Ecto neural progenitor cell (in vitro differentiated cells): ENCODE measurements around the gene ATP8B4.

Experiments used
- DNase-seq: peaks from one replicate; pipeline ENCODE4 v3.0.0-alpha.2; 2018; ENCODE audit warnings: low spot score

The ATP8B4 gene

DNA sequence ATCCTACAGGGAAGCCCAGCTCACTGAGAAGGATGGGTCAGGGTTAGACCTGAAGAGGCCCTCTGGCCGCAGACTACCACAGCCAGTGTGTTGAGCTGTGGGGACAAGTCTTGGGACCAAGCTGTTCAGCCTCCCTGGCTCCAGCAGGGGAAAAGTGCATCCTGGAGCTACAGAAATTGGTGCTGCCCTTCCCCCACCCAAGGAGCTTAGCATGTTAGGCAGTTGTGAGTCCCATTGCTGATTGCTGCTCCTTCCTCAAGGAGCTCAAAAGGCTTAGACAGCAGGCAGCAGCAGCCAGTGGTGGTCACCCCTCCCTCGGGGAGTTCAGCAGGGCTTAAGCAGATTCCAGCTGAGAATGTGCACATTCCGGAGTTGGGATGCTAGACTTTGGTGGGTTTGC lies 165.6 kb downstream of the ATP8B4 start:
- DNase-seq, result peak; percentile 50

DNA sequence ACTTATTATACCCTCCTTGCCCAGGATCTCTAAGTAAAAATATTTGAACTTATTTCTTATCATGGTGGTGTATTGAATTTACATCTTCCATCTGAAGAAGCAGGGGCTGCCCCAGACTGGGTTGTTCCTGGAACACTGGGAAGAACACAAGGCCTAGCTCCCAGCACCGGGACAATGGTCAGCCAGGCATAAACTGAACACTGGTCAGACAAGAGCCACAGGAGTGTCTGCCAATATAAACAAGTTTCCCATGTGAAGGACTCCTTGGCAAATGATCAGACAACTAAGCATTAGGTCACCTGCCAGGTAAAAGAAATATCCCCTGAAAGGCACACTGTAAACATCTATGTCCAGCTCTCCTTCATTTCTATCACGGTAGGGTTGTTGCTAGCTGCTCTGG lies 172.4 kb downstream of the ATP8B4 start:
- no peak for DNase-seq

DNA sequence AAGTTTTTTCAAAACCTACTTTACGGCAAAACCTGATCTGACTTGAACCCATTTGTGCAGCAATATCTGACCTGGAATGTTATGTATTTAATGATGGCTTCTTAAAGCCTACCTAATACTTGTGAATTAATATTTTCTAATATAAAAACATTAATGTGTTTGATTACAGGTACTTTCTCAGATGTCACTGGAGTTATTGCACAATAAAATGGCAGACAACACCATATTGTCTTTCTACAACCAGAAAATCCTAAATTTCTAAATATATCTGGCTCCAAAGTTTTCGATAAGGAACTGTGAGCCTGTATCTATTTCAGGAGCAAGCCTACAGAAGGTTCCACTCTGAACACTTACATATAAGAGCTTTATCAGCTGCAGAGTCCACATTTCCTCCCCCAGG lies 184.5 kb downstream of the ATP8B4 start:
- DNase-seq, result no peak

DNA sequence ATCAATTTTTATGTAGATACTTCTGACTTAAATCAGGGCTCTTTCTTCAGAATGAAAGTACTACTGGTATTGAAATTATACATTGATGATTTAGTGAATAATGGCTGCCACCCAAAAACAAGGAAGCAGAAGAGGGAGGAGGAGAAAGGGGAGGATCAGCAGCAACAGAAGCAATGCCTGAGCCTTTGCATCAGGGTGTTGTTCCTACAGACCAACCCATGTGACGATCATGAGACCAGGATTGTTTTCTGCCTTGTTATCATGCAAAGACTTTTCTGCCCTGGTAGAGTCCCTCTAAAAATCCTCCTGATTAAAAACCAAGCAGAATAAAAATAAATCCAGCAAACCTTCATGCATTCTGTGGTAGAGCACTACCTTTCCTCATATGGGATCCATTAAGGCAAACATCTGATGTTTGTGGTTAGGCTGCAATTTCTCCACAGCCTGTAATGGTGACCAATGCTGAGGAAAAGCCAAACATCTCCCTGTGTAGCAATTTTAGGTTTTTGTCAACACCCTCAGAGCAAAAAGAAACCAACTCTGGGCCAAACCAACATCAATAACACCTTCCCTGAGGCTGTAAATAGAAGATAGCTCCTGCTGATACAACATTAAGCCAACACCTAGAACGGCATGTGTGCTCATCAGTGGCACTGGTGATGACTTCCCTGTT lies 191.7 kb downstream of the ATP8B4 start:
- no peak for DNase-seq

DNA sequence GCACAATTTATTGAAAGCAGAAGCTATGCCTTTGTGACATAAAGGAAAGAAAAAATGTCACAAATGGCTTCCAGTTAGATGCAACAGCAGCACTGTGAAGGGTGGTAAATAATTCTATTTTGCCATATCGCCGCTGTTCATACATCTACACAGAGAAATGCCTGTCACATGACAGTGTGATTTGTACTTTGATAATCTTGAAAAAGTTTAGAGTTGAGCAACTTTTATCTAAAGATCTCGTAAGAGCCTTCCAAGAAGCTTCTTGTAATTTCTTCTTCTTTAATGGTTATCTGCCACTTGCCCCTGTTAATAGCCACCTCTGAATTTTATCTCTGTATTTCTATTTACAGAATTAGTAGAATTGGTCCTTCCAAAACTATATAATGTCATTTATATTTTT lies 192.3 kb downstream of the ATP8B4 start:
- DNase-seq, result no peak

DNA sequence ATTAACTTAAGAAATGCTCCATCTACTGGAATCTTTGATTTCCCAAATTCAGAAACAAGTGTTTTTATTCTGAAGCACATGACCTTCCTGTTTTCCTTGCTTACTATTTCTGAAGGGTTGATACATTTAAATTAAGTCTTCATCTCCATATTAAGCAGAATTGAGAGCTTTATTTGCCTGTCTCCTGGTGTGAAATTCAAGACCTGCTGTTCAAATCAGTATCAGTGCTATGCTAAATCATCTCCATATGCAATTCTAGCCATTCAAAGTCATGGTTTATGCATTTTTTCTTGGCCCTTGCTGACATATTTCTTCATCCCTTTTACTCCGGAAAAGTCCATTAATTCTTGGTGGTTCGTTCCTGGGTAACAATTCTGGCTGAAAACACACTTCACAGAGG lies 195.4 kb downstream of the ATP8B4 start:
- DNase-seq, result no peak

DNA sequence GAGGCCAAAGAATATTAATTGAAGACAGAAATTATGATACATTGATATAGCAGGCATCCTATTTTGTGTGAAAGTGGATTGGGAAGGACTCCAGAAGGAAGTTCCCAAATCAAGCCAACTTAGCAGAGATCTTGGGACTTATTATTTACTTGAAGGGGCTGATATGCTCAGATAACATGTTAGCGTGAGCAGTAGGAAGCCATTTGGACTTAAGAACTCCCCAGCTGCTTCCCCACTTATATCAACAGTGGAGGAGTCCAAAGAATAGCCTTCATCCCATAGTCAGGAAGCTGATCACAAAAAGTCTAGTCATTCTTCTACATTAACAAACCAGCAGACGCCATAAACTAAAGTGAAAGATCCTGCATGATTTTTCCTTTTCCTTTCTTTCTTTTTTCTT lies 200.0 kb downstream of the ATP8B4 start:
- no peak for DNase-seq

DNA sequence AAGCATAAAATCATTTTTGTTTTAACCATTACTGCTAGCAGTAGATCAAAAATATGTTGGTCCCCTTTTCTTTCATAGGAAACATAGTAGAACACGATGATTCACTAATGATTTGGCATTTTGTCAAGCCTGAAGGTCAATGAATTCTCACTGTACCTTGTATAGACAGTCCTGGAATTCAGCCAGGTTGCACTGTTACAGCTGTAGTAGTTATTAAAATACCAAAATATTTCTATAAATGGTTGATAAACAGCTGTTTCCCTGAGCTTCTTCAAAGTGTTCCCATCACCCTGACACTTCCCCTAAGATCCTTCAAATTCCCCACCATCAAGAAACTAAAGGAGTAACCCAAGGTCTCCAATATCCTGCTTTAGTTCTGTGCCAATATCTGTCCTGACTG lies 200.9 kb downstream of the ATP8B4 start:
- no peak for DNase-seq

DNA sequence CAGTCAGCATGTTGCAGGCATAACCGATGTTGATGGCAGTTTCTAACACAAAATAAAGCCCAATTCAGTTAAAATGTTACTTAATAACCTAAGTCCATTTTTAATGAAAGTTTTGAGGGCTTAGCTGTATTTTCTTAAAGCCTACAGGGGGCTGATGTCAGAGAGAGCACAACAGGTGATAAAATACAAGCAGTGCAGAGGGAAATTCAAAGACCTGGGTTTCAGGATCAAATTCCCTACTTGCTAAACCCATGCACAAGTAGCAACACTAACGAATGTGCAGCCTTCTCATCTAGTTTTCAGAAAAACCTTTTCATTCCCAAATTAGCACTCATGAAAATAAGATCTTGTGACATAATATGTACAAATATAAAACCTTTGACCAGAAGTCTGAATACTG lies 202.0 kb downstream of the ATP8B4 start:
- no peak for DNase-seq

DNA sequence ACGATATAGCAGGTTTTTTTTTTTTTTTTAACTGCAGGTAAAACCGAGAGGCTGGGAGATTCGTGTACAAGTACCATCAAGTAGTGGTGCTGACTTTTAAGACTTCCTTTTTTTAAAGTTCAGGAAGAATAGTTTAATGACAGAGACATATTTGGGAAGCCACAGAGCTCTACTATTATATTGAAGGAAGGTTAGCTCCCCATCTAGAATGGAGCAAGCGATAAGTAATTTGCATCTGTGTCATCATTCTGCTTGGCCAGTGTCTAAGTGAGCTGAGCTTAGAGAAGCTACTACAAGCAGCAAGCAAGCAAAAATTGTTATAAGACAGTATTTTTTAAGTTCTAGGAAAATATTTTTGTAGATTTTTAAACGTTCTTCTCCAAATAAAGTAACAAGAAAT lies 203.2 kb downstream of the ATP8B4 start:
- no peak for DNase-seq

DNA sequence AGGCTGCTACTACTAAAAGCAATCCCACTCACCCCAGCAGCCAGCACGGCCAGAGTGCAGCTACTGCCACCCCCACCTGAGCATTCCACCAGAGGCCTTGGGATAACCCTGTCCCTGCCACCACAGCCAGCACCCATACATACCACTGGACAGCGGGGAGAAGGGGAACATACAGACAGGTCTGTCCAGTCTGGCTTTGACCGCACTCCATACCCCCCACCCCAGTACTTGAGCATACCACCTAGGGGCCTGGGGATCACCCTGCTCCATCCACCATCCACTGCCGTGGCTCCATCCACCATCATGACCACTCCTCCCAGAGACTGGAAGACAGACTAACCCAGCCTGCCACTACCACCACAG lies 210.1 kb downstream of the ATP8B4 start:
- DNase-seq, result no peak

DNA sequence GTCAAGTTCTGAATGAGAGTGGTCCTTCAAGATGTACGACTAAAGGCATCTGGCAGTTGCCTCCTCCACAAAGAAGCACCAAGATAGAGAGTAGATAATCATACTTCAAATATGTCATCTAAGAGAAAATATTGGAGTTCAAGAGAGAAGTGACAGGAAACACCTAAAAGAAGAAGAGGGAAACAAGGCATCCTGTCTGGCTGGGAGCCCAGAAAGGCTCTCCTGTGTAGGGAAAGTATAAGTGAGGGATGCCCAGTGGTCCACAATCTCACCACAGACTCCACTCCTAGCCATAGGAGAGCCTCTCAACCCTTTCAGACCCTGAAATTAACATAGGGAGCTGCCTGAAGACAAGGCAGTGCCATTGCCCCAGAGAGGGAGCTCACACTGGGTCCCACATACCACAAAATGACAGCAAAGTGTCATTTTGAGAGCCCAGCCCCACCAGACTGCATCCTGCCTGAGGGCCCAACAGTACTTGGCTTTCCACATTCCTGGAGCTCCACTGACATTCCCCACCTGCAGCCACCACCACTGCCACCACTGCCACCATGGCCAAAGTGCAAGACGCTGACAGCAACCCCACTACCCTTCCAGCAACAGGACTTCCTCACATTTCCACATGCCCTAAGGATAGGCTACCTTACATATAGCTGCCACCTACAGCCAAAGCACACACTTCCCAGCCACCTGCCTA lies 210.6 kb downstream of the ATP8B4 start:
- no peak for DNase-seq

DNA sequence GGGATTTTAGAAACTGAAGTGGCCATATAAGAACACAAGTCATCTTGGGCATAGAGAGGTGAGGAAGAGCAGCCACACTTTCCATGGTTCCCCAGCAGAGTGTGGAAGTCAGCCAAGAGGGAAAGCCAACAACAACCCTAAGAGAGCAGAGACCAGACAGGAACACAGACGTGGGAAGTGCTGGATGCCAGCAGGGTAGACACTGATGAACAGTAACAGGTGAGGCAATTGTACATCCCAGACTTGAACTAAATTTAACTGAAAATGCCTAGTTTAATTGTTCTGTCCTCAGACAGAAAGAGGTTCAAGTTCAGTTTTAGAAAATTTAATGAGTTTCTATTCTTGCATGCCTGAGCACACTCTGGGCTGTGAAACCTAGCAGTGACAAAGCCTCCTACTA lies 212.1 kb downstream of the ATP8B4 start:
- no peak for DNase-seq

DNA sequence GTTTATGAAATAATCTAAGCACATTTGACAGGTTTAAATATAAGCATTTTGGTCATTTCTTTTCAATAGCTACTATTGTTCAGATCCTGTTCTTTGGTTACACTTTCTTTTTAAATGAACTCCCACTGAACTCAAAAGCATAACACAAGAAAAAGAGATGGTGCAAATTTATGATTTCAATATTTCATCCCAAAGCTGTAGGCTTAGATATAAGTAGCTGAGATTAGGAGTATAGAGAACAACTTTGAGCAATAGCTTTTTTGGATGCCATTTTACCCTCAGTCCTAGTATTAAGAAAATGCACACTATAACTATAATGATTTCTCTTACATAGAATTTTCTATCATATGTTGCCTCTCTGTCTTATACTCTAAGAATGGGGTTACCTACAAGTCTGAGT lies 213.8 kb downstream of the ATP8B4 start:
- no peak for DNase-seq

DNA sequence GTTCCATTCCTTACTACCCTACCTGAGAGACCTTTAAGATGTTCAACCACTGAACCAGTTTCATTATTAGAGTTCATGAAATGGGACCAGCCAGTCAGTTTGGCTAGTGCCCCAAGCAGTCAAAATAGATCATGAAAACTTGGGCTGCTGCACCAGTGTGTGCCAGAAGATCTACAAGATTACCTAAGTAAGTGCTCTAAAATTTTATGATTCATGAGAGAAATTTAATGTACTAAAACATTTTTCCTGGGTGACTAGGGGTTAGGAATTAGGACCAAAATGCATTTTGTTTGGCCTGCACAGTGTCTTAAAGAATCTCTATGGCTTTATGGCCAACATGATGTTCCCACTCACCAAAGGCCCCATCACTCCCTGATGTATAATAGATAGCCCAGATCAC lies 214.7 kb downstream of the ATP8B4 start:
- no peak for DNase-seq

DNA sequence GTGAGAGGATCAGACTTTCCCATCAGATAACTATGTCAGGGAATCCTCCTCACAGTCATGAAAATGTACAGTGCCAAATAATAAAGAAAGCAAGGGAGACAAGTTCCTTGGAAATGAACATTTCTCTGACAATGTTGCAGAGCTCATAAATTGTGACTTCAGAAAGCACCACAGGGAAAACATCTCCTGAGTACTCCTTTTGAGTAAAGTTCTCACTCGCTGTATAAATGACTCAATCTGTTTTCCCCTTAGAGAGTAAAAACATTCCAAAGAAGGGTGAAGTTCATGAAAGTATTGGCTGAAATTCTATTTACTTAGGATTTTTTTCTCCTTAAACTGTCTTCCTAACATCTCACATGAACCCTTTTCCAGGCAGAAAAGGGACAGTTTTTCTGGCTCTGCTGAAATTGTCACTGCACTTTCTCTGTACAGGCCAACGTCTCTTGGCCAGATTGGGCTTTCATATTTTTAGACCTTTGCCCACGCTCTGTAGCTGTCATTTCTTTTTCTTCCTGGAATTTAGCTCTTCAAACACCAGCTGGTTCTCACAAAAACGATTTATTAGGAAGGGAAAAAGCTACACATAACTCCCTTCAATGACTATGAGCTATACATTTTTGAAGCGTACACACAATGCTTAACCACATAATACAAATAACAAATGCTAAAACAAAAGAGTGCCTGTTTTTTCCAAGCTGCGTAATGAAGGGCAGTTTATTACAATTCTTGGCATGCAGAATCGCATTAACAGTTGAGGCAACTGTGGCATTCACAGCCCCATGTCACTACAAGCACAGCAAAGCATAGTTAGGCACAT lies 216.1 kb downstream of the ATP8B4 start:
- no peak for DNase-seq

DNA sequence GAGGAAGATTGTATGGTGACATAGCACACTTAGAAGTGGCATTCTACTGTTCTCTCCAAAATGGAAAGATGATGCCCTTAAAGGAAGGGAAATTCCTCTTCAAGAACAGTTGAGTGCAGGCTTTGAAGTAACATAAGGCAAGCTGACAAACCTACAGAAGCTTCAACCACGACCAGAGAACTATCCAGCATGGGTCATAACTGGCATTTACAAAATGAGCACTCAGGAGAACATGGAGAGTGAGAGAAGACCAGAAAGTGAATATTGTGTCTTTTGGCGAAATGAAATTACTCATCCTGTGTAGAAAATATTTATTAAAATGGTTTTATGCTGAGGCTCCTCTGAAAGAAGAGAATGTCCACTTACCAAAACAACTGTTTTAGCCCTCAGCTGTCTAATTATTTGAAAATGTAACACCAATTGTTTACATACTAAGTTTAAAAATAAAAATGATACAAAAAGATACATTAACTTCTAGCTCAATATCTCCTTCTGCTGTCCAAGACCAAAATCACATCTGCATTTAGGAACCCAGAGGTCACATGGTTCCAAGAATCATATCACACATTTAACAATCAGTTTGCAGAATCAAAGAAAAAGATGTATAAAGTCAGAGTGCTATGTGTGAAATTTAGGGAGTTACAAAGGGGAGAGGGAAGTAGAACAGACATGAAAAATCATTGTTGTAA lies 216.9 kb downstream of the ATP8B4 start:
- DNase-seq, result no peak

DNA sequence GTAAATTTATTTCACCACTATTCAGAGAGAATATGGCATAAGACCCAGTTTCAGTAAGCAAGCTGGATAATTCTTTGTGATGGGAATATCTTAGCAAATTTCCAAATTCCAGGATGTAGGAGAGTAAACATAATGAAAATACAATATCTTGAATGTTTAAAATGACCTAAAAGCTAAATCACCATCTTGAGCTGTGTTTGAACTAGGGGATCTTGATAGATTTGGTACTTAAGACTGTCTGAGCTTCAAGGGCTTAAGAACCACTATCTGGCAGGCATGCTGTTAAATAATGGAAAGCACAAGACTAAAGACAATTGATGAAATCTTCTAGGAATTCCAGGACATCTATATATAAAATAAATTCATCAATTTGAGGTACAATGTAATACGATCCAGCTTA lies 217.7 kb downstream of the ATP8B4 start:
- DNase-seq, result no peak

DNA sequence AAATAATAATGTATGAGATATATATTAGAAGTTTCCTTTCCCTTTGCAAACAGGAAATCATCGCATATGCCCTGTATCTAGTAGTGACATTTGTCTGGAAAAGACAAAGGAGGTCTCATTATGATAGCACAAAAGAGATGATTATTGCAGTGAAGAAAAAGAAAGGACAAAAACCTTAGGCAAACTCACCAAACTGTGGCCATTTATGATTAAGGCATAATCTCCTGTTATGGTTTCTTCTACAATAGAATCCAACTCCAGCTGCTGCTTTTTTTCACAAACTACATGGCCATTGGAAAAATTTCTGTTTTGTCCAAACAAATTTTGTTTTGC lies 218.2 kb downstream of the ATP8B4 start:
- no peak for DNase-seq

DNA sequence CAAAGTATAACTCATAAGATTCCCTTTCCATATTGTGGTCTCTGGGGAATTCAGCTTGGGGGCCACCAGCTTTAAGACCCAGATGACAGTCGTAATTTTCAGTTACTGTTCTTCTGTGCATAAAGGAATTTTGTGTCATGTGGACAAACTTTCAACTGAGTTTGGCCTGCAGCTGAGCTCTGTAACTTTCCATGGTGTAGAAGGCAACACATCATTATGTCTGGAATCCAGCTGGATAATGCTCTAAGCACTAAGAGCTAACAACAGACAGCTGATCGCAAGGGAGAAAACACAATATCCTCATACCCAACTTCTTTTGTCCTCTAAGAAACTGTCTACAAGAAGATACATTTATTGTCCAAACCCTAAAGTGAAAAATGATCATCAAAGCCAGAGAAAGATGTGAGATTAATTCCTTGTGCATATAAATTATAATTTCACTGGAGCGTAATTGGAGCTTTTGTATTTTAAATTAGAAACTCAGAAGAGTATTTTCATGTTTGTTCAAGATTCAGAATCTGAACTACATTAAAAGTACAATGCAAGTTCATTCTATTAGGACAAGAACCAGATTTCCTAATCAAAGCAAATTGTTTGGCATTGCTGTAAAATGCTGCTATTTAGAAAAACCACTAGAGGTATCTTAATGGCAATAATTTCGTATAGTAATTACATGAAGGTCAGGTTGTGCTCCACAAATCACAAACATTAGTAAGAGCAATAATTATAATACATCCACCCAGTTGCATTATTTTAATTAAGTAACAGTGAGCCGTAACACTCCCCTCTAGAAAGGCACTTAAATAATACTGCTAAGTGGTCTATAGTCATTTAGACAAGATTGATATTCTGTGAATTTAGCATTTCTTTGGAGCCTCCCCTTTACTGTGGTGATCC lies 218.8 kb downstream of the ATP8B4 start:
- DNase-seq, result no peak

DNA sequence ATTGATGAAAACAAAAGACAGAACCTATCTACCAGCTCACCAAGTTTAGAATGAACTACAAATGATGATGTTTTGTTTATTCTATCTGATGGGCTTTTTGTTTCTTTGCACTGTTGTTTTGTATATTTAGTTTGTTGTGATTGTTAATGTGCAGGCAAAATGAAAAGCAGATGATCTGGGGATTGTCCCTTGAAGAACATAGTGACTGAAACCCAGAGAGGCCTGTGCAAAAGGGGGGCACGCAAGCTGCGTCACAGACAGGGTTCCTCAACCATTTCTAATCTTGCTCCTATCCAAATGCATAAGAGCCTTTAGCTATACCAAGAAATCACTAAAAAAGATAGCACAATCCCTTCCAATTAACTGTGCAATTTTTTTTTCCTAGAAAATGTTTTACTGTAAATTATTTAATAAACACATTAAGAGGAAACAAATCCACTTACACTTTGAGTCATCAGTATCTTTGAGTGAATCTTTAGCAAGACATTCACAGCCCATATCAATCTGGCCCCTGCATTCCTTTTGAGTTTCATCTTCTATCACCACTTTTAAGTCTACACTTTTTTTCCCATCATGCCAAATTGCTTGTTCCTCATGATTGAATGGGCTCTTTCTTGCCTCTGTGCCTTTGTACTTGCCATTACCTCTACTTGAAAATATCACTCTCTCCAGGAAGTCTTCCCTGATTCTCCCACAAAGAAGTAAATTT lies 220.3 kb downstream of the ATP8B4 start:
- no peak for DNase-seq
